CD4-positive, alpha-beta T cell treated with Interferon alpha-2 for 1 hour (primary cell): ENCODE results near the gene NINL.

Experiments used
- DNase-seq, 2 donors: peaks; one replicate each; pipeline ENCODE4 v3.0.0-alpha.2; 2020 to 2022

Gene NINL

GRCh38 chr20:25460566-25461280 is 124.6 kb downstream of the NINL start:
- no peak for DNase-seq

GRCh38 chr20:25459916-25460535 is 125.3 kb downstream of the NINL start:
- DNase-seq = no peak

DNA sequence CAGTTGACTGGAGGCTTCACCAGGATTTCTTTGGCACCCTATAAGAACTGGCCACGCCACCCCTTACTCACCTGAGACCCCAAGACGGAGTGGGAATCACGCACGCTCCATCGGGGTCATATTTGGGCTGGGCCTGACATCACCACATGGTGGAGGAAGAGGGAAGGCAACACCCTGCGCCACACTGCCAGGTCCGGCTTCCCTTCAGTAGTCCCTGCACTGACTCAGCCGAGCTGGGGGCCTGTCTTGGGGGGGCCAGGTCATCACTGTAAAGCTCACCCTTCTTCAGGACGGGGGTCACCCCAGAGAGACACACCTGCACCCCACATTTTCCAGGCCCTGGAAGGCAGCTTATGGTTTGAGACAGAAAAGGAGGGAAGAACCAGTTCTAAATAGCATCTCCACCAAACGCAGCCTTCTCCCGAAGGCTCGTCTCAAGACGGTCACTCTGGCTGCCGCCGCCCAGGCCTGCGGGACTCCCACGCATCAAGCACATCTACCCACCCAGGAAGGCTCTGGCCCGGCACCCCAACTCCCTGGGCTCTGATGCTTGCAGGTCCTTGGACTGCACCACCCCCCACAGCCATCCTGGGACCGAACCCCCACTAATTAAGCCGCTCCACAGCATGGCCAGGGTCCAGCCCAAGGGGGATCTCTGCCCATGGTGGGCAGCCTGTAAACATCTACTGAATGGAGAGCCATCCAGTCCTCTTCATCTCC is 126.1 kb downstream of the NINL start:
- DNase-seq = no peak

DNA sequence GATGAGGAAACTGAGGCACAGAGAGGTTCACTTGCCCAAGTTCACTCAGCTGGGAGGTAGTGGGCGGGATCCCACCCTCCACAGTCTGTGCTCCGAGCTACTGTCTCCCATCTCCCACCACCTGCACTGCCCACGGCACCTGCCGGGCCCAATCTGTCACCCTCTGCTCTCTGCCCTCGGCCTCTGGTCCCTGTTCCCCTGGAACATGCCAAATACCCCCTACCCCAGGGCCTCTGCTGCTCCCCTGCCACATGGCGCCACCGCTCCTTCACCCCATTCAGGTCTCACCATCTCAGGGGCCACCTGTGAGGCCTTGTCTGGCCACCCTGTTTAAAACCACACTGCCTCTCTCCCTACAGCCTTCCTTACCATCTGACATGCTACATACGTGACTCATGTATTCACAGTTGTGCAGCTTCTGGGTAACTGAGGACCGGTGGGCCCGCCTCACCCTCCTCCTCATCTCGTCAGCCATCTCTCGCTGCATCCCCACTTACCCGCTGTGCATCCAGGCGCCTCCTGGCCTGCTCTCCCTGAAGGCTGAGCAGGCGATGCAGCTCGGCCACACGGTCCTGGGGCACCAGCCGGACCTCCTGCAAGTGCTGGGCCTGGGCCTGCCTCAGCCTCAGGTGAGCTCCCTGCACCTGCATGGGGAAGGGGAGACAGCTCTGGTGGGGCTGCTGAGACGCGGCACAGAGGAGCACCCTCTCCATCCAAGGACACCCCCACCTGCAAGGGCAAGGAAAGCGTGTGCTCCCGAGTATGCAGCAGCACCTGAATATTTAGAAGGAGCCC is 127.2 kb downstream of the NINL start:
- DNase-seq = no peak

GRCh38 chr20:25454153-25454900 is 131.0 kb downstream of the NINL start:
- DNase-seq = no peak

GRCh38 chr20:25453035-25453810 is 132.1 kb downstream of the NINL start:
- DNase-seq = no peak

DNA sequence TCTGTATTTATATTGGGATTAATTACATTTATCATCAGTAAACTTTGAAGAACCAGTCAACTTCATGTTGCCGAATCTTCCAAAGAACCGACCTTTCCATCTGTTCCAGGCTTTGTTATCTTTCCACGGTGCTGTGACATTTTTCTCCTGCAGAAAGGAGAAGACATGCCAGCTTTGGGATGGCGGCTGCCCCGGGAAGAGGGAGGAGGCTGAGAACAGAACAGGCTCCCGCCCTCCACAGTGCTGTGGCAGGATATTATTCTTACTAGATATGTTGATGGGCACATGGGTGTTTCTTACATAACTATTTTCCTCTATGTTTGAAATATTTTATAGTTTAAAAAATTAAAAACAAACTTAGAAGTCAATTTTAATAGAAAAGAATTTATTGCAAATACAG is 133.0 kb downstream of the NINL start:
- no peak for DNase-seq

- DNase-seq = no peak
These were observed 137.7 kb downstream of the NINL start for GRCh38 chr20:25447671-25448070.

DNA sequence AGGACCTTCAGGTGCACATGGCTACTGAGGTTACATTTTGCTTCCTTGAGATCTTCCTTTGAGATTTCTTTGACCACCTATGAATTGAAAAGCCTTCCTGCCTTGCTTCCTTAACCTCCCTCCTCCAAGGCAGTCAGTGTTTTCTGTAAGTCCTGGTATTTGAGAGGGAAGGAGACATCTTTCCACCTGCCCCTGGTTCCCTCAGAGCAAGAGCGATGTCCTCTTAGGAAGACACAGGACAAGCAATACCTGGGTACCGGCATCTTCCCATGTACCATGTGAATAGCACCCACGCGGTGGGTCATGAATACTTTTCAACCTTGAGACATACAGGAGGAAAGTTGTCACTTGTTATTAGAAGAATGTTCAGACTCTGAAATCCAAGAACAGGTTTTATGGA is 140.8 kb downstream of the NINL start:
- DNase-seq = no peak

DNA sequence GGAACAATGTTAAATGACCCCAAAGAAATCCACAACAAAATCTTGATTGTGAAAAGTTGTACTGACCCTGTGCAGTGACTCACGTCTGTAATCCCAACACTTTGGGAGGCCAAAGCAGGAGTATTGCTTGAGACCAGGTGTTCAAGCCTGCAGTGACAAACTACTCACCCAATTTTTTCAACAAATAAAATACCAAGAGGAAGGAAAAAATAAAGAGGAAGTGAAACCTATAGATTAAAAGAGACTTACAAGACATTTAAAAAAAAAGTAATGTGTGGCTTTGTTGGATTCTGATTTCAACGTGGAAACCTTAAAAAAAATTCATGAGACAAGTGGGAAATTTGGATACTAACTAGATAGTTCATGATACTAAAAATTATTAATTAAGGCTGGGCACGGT is 146.0 kb downstream of the NINL start:
- no peak for DNase-seq

DNA sequence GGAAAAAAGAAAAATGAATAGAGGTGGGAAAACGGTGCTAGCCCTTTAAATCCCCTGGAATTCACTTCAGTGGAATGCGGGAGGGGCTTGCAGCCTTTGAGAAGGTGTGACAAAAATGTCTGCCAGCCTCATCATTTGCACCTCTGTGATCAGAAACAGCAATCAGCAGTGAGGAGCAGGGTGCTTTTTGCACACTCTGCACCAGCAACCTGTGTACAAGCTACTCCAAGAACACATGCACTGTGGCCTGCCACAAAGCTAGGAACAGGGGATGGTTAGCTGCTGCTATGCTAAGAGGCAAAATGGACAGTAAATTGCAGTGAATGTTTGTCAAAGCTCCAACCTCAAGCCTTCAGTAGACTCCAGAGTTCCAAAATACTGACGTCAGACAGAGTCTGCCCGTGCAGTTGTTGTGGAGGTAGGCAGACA is 148.2 kb downstream of the NINL start:
- DNase-seq = no peak

DNA sequence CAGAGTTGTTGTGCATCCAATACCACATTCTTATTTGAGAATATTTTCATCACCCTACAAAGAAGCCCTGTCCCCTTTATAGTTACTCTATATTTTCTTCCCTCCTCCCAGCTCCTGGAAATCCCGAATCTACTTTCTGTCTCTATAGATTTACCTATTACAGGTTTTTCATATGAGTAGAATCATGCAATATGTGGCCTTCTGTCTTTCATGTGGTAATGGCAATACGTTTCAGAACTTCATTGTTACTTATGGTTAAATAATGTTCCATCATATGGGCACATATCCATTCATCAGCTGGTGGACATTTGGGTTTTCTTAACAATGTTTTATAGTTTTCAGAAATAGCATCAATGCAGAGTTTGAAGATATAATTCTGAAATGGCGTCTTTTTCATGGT is 160.8 kb downstream of the NINL start:
- DNase-seq = no peak

GRCh38 chr20:25422032-25422431 is 163.3 kb downstream of the NINL start:
- DNase-seq = no peak

DNA sequence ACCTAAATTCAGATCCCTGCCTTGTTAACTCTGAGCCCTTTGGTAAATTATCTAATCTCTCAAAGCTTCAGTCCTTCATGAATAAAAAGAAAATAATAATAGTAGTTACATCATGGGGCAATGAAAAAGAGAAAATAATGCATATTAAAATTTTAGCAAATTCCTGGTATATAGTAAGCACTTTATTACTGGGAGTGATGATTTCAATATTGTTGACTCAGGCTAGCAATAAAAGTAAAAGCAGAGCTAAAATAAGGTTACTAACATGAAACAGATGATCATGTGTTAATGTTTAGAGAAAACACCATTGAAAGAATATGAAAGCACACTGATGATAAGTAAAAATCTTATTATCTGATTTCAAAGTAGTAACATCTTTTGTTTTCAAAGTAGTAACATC is 164.2 kb downstream of the NINL start:
- DNase-seq = no peak

GRCh38 chr20:25418776-25419175 is 166.6 kb downstream of the NINL start:
- no peak for DNase-seq

GRCh38 chr20:25408890-25409289 is 176.4 kb downstream of the NINL start:
- no peak for DNase-seq

DNA sequence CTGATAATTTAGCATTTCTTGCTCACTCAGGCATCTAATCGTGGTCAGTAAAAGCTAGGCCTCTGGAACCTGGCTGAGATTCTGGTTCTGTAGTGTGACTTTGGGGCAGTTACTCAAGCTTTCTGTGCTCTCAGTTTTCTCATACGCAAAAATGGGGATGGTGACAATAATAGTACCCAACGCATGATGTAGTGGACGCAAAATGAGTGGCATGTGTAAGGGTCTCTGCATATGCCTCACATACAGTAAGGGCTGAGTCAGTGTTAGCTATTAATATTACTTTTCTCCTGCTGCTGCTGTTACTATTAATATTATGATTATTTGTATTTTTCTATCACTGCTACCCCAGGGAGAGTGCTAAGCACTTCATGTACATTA is 177.2 kb downstream of the NINL start:
- DNase-seq = no peak

DNA sequence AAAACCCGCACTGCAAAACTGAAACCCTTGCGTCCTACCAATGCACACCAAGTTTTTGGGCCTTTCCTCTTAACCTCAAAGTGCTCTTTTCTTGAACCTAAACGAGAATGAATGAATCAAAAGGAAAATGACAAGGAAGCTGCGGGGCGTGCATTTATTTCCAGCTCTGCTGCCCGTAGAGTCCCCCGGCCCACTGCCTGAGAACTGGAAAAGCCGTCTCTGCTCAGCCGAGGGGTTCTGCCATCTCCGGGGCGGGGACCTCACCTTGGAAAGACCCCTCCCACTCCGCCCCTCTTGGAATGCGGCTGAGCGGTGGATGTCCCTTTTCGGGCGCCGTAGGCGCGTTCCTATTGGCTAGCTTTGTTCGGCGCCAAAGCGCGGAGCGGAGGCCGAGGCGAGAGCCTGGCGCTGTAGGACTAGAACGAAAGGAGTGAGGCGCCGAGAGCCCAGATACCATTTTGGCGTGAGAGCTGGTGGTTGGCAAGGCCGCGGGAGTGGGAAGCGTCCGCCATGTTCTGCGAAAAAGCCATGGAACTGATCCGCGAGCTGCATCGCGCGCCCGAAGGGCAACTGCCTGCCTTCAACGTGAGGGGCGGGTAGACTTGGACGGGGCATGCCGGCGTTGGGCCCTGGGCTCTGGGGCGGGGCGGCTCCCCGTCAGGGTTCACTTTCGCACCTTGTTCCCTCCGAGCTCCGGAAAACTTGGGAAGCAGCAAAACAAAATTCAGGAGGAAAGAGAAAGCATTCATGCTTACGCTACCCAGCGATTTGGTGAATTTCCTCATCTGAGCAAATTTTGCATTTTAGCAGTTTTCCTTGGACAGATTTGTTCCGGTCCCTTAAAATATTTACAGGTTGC is 177.8 kb downstream of the NINL start, which contains the start of gene GINS1:
TSS of gene GINS1 (plus strand) at position 363 of the 859 bp plus-strand sequence. CDS start at position 511, 148 bp downstream.
- DNase-seq = peak; percentile 68 to 83
